NCI-H524 treated with DMSO at 0.1 percent for 48 hours (cell line): ENCODE results near the gene FAM174A.
"Not testable (repeated sequence)": the region's sequence is repeated elsewhere in the genome, so short reads cannot be mapped to it uniquely, and the experiment has no call there.

Source experiments
- DNase-seq: peaks from one replicate; lab custom pipeline; 2025; lab: John Stamatoyannopoulos, UW

FAM174A gene

GRCh38 chr5:100576217-100576751, 41.1 kb downstream of the FAM174A start:
- no peak for DNase-seq

- DNase-seq, result no peak
These were observed 42.3 kb downstream of the FAM174A start for GRCh38 chr5:100577506-100577905.

- DNase-seq, result no peak
These were observed 48.9 kb downstream of the FAM174A start for GRCh38 chr5:100584069-100584468.

GRCh38 chr5:100584889-100585288, 49.7 kb downstream of the FAM174A start:
- no peak for DNase-seq

- no peak for DNase-seq
These were observed 55.7 kb downstream of the FAM174A start for GRCh38 chr5:100590867-100591266.

- no peak for DNase-seq
These were observed 60.1 kb downstream of the FAM174A start for GRCh38 chr5:100595152-100595811.

GRCh38 chr5:100595812-100596173, 60.6 kb downstream of the FAM174A start:
- no peak for DNase-seq

GRCh38 chr5:100598446-100598845, 63.3 kb downstream of the FAM174A start:
- no peak for DNase-seq

- DNase-seq, result no peak
These were observed 65.3 kb downstream of the FAM174A start for GRCh38 chr5:100600298-100600994.

GRCh38 chr5:100603141-100603540, 68.0 kb downstream of the FAM174A start:
- DNase-seq, result no peak

GRCh38 chr5:100604021-100604420, 68.8 kb downstream of the FAM174A start:
- DNase-seq, result not testable (repeated sequence)

GRCh38 chr5:100609594-100609993, 74.4 kb downstream of the FAM174A start:
- no peak for DNase-seq

GRCh38 chr5:100614308-100614707, 79.1 kb downstream of the FAM174A start:
- DNase-seq, result no peak

GRCh38 chr5:100615362-100615761, 80.2 kb downstream of the FAM174A start:
- no peak for DNase-seq

- DNase-seq, result no peak
These were observed 81.1 kb downstream of the FAM174A start for GRCh38 chr5:100616291-100616690.

- DNase-seq, result no peak
These were observed 81.8 kb downstream of the FAM174A start for GRCh38 chr5:100616981-100617380.

GRCh38 chr5:100623719-100624118, 88.5 kb downstream of the FAM174A start:
- no peak for DNase-seq

- no peak for DNase-seq
These were observed 99.9 kb downstream of the FAM174A start for GRCh38 chr5:100634937-100635534.
